ENCODE results near the gene CDK14.

The CDK14 gene

GRCh38 chr7:91185771-91186170 lies 589.6 kb downstream of the CDK14 start:
- no peak for TF ChIP-seq CTCF (IDR thresholded peaks at IDR 0.05; ENCODE audit: low read depth, low read length)
- no peak for DNase-seq
- Histone ChIP-seq H3K4me3 (ENCODE audit: low read depth, low read length) (no peak overlapping the region), H3K9me3 (ENCODE audit: severe bottlenecking) (no peaks in the 10 kb centered on the region), H3K36me3 (no peaks in the 10 kb centered on the region), H3K27ac (no peak overlapping the region), H3K27me3 (ENCODE audit: insufficient read depth, low read depth, severe bottlenecking) (no peaks in the 10 kb centered on the region)

GRCh38 chr7:91187061-91187460 lies 590.9 kb downstream of the CDK14 start:
- no peak for DNase-seq
- no peak for TF ChIP-seq CTCF (IDR thresholded peaks at IDR 0.05; ENCODE audit: low read depth, low read length)
- H3K9me3 ChIP-seq (ENCODE audit: severe bottlenecking) = no peaks in the 10 kb centered on the region
- no peaks in the 10 kb centered on the region for H3K36me3 ChIP-seq
- H3K4me3 ChIP-seq (ENCODE audit: low read depth, low read length) = no peak overlapping the region
- H3K27ac ChIP-seq = no peak overlapping the region
- H3K27me3 ChIP-seq (ENCODE audit: insufficient read depth, low read depth, severe bottlenecking) = no peaks in the 10 kb centered on the region

- DNase-seq = no peak
- H3K27ac ChIP-seq = no peak overlapping the region
- no peak overlapping the region for H3K4me3 ChIP-seq (ENCODE audit: low read depth, low read length)
- no peaks in the 10 kb centered on the region for H3K36me3 ChIP-seq
- TF ChIP-seq CTCF (IDR thresholded peaks at IDR 0.05; ENCODE audit: low read depth, low read length) = no peak
- no peaks in the 10 kb centered on the region for H3K9me3 ChIP-seq (ENCODE audit: severe bottlenecking)
- no peaks in the 10 kb centered on the region for H3K27me3 ChIP-seq (ENCODE audit: insufficient read depth, low read depth, severe bottlenecking)
Measured at GRCh38 chr7:91191771-91192170, 595.6 kb downstream of the CDK14 start.

- TF ChIP-seq CTCF (IDR thresholded peaks at IDR 0.05; ENCODE audit: low read depth, low read length) = no peak
- H3K27ac ChIP-seq = no peak overlapping the region
- no peak overlapping the region for H3K4me3 ChIP-seq (ENCODE audit: low read depth, low read length)
- H3K9me3 ChIP-seq (ENCODE audit: severe bottlenecking) = no peaks in the 10 kb centered on the region
- no peak for DNase-seq
- no peaks in the 10 kb centered on the region for H3K27me3 ChIP-seq (ENCODE audit: insufficient read depth, low read depth, severe bottlenecking)
- H3K36me3 ChIP-seq = no peaks in the 10 kb centered on the region
Measured at GRCh38 chr7:91193141-91193540, 597.0 kb downstream of the CDK14 start.

GRCh38 chr7:91194841-91195240 lies 598.7 kb downstream of the CDK14 start:
- no peak overlapping the region for H3K4me3 ChIP-seq (ENCODE audit: low read depth, low read length)
- no peak for TF ChIP-seq CTCF (IDR thresholded peaks at IDR 0.05; ENCODE audit: low read depth, low read length)
- no peaks in the 10 kb centered on the region for H3K36me3 ChIP-seq
- H3K27me3 ChIP-seq (ENCODE audit: insufficient read depth, low read depth, severe bottlenecking) = no peaks in the 10 kb centered on the region
- no peak for DNase-seq
- H3K27ac ChIP-seq = no peak overlapping the region
- no peaks in the 10 kb centered on the region for H3K9me3 ChIP-seq (ENCODE audit: severe bottlenecking)

GRCh38 chr7:91196058-91196457 lies 599.9 kb downstream of the CDK14 start:
- DNase-seq = no peak

More at GRCh38 chr7:91196058-91196457, 599.9 kb downstream of the CDK14 start:
- Histone ChIP-seq H3K36me3 (no peaks in the 10 kb centered on the region), H3K27me3 (ENCODE audit: insufficient read depth, low read depth, severe bottlenecking) (no peaks in the 10 kb centered on the region), H3K27ac (no peak overlapping the region), H3K4me3 (ENCODE audit: low read depth, low read length) (no peak overlapping the region), H3K9me3 (ENCODE audit: severe bottlenecking) (no peaks in the 10 kb centered on the region)
- TF ChIP-seq CTCF (IDR thresholded peaks at IDR 0.05; ENCODE audit: low read depth, low read length) = no peak
